ENCODE results near the gene F2R.

- TF ChIP-seq CTCF (conservative IDR thresholded peaks at IDR 0.05; ENCODE audit: low read depth in 2 of 2) (no peak), ZNF114 (CRISPR knock-in tag; IDR thresholded peaks at IDR 0.05) (no peak), REST (IDR thresholded peaks at IDR 0.05; ENCODE audit: unreplicated experiment) (no peak), ZNF331 (CRISPR knock-in tag; IDR thresholded peaks at IDR 0.05; ENCODE audit: low read depth) (no peak), CREB1 (CRISPR knock-in tag; IDR thresholded peaks at IDR 0.05; ENCODE audit: low read depth) (no peak), POLR2AphosphoS5 (IDR thresholded peaks at IDR 0.05; ENCODE audit: low read depth) (no peak), EZH2 (IDR thresholded peaks at IDR 0.05; ENCODE audit: low read depth, unreplicated experiment) (no peak), ETS1 (IDR thresholded peaks at IDR 0.05) (no peak), JUNB (IDR thresholded peaks at IDR 0.05; ENCODE audit: unreplicated experiment) (no peak)
These were observed 55.9 kb downstream of the F2R start for GRCh38 chr5:76771705-76772405.
